K562 (cell line): ENCODE measurements around the gene PRRC2B. TPM values are rescaled to one million over a fixed set of nuclear protein-coding genes. Genes with fewer than 3 reads are reported as not detected.

Experiments
- ATAC-seq: fragments of 200-7000 bp; cut with Tn5 transposase; 3 replicates; pipeline ENCODE4 v1.9.1; 2020; ENCODE audit warnings: moderate library complexity
- BruUV-seq: library from RNA; stranded (reverse); fragments of 400-500 nt; replicated peaks from 2 replicates; lab custom pipeline; 2021; lab: Mats Ljungman, UMichigan
- CTCF ChIA-PET: fragments of 300-600 bp; formaldehyde crosslinking; extraction: SDS; loops from one replicate; lab custom pipeline; 2021; ENCODE audit warnings: low intra/inter-chr PET ratio; lab: Yijun Ruan, JAX
- POLR2A ChIA-PET: fragments of 300-600, 350-650 bp; sonication (Branson Sonifier 250); formaldehyde crosslinking; extraction: SDS; loops from one replicate; lab custom pipeline; 2021; ENCODE audit warnings: antibody characterized with exemption, inconsistent platforms; lab: Yijun Ruan, JAX
- DNase-seq, 4 experiments: peaks; one replicate each; pipeline versions ENCODE4 v3.0.0 to v3.0.0-alpha.2; 2011 to 2018; ENCODE audit warnings: low spot score in 3 of 4, mixed read lengths in 3 of 4; ENCODE audit errors: extremely low read depth in 1 of 4
- FAIRE-seq: peaks from 2 replicates; lab custom pipeline; 2011; peaks lifted over from hg19 to GRCh38; lab: Jason Lieb, UNC
- H2AFZ ChIP-seq: 2 replicates; pipeline ENCODE4 v1.6.0; 2011; ENCODE audit warnings: low read depth, low read length, control low read depth, inconsistent platforms
- H3K27ac ChIP-seq: fragments of 200-600 bp; 3 replicates; pipeline ENCODE4 v1.8.0; 2011; ENCODE audit warnings: low read depth, mild to moderate bottlenecking, control low read depth, inconsistent platforms, low read length, moderate library complexity, mixed read lengths; ENCODE audit errors: extremely low read depth
- H3K27me3 ChIP-seq, 2 experiments: fragments of 300-600 bp in 1 of 2; 2 replicates in 1 of 2; 3 replicates in 1 of 2; pipeline versions ENCODE4 v1.6.0 to v1.8.0; 2011; ENCODE audit warnings: inconsistent platforms in 2 of 2, low read length in 2 of 2, mild to moderate bottlenecking in 1 of 2, mixed read lengths in 1 of 2, moderate library complexity in 1 of 2; ENCODE audit not compliant: control insufficient read depth in 2 of 2, insufficient read depth in 2 of 2
- H3K36me3 ChIP-seq: fragments of 300-600 bp; 3 replicates; pipeline ENCODE4 v1.8.0; 2011; ENCODE audit warnings: mild to moderate bottlenecking, low read length, inconsistent platforms; ENCODE audit not compliant: control insufficient read depth, insufficient read depth
- H3K4me1 ChIP-seq, 2 experiments: fragments of 200-600 bp in 1 of 2; replicated peaks in 1 of 2; 2 replicates in 1 of 2; 3 replicates in 1 of 2; pipeline versions ENCODE4 v1.5.1 to v1.8.0; 2011; ENCODE audit warnings: inconsistent platforms in 2 of 2, low read length in 2 of 2, mild to moderate bottlenecking in 1 of 2, mixed read lengths in 1 of 2, moderate library complexity in 1 of 2; ENCODE audit not compliant: control insufficient read depth in 2 of 2, insufficient read depth in 2 of 2
- H3K4me2 ChIP-seq: 2 replicates; pipeline ENCODE4 v1.6.1; 2011; ENCODE audit warnings: low read length, control low read depth, inconsistent platforms, mixed read lengths; ENCODE audit not compliant: insufficient read depth
- H3K4me3 ChIP-seq: fragments of 200-600 bp; sonication (generic), shearing (Covaris generic); 2 replicates; pipeline ENCODE4 v1.5.1; 2016; ENCODE audit warnings: control low read depth, inconsistent platforms
- H3K79me2 ChIP-seq: fragments of 200-600 bp; 3 replicates; pipeline ENCODE4 v1.8.0; 2011; ENCODE audit warnings: low read length, inconsistent platforms; ENCODE audit not compliant: control insufficient read depth, insufficient read depth
- H3K9ac ChIP-seq, 2 experiments: 2 replicates each; pipeline versions ENCODE4 v1.6.0 to v1.6.1; 2011; ENCODE audit warnings: low read depth in 2 of 2, low read length in 2 of 2, control low read depth in 1 of 2, inconsistent platforms in 1 of 2, mild to moderate bottlenecking in 1 of 2, mixed read lengths in 1 of 2; ENCODE audit not compliant: insufficient read depth in 1 of 2
- H3K9me1 ChIP-seq: one replicate; pipeline ENCODE4 v1.6.0; 2011; ENCODE audit warnings: inconsistent platforms, mild to moderate bottlenecking, low read length, moderate library complexity; ENCODE audit not compliant: control insufficient read depth, insufficient read depth
- H3K9me3 ChIP-seq: replicated peaks from 2 replicates; pipeline ENCODE4 v1.5.1; 2011; ENCODE audit warnings: low read depth, low read length, inconsistent platforms; ENCODE audit not compliant: control insufficient read depth, insufficient read depth
- H4K20me1 ChIP-seq: replicated peaks from 2 replicates; pipeline ENCODE4 v1.6.1; 2011; ENCODE audit warnings: low read length, inconsistent platforms, mixed read lengths; ENCODE audit not compliant: control insufficient read depth, insufficient read depth
- BCLAF1 ChIP-seq, 2 experiments: fragments of 450-650 bp in 1 of 2; IDR thresholded peaks; 2 replicates each; pipeline ENCODE4 v1.6.1; 2011 to 2017; ENCODE audit warnings: low read depth in 2 of 2, antibody characterized with exemption in 1 of 2, borderline replicate concordance in 1 of 2, low read length in 1 of 2, mild to moderate bottlenecking in 1 of 2, mixed read lengths in 1 of 2; ENCODE audit not compliant: control insufficient read depth in 1 of 2
- CBX2 ChIP-seq: fragments of 200-600 bp; sonication (generic); IDR thresholded peaks from one replicate; pipeline ENCODE4 v1.6.1; 2012; ENCODE audit warnings: mild to moderate bottlenecking, low read length, inconsistent platforms; ENCODE audit not compliant: insufficient read depth, poor library complexity, severe bottlenecking
- HOXB6 ChIP-seq: fragments of 250-450 bp; sonication (Bioruptor Pico); IDR thresholded peaks from 2 replicates; pipeline ENCODE4 v1.5.1; 2022; ENCODE audit warnings: mild to moderate bottlenecking, borderline replicate concordance
- RBM17 ChIP-seq: fragments of 200-400 bp; formaldehyde crosslinking; IDR thresholded peaks from 2 replicates; pipeline ENCODE4 v1.6.1; 2017; ENCODE audit warnings: low read depth, mild to moderate bottlenecking, low read length, borderline replicate concordance
- STAT5A ChIP-seq: IDR thresholded peaks from 2 replicates; pipeline ENCODE4 v1.6.1; 2012; ENCODE audit warnings: low read length, inconsistent platforms, borderline replicate concordance
- TARDBP ChIP-seq: fragments of 450-650 bp; IDR thresholded peaks from 2 replicates; pipeline ENCODE4 v1.6.1; 2016
- VEZF1 ChIP-seq: fragments of 200-800 bp; sonication (Bioruptor generic); IDR thresholded peaks from 2 replicates; pipeline ENCODE4 v1.6.1; 2017; ENCODE audit warnings: missing genetic modification characterization, missing compliant biosample characterization
- ZFP30 ChIP-seq: fragments of 250-450 bp; sonication (Bioruptor Pico); IDR thresholded peaks from 2 replicates; pipeline ENCODE4 v1.8.0; 2022; ENCODE audit warnings: moderate library complexity, mild to moderate bottlenecking, inconsistent platforms, borderline replicate concordance
- ZNF143 ChIP-seq: sonication (generic); formaldehyde crosslinking; IDR thresholded peaks from 2 replicates; pipeline ENCODE4 v1.9.0; 2022; ENCODE audit warnings: mild to moderate bottlenecking, missing genetic modification reagents
- ZNF184 ChIP-seq: sonication (generic); formaldehyde crosslinking; IDR thresholded peaks from 2 replicates; pipeline ENCODE4 v1.5.0; 2020; ENCODE audit warnings: missing genetic modification reagents
- ZNF232 ChIP-seq: sonication (generic); formaldehyde crosslinking; IDR thresholded peaks from 2 replicates; pipeline ENCODE4 v1.8.0; 2022; ENCODE audit warnings: mild to moderate bottlenecking, missing genetic modification reagents
- ZNF282 ChIP-seq: sonication (generic); formaldehyde crosslinking; IDR thresholded peaks from 2 replicates; pipeline ENCODE4 v1.8.1; 2023; ENCODE audit warnings: missing genetic modification reagents
- WGBS: fragments of 100-300 bp; shearing (Covaris generic); methylation state at CpG from one replicate; pipeline ENCODE4 v1.1.6; 2016; ENCODE audit warnings: low coverage, mixed read lengths; ENCODE audit not compliant: insufficient coverage; ENCODE audit errors: missing lambda C conversion rate; 5-methylcytosine and 5-hydroxymethylcytosine counted together
- in situ Hi-C: fragments of 300-500 bp; cut with MboI; formaldehyde crosslinking; loops from 4 replicates; pipeline ENCODE4 v1.15.0; 2018; ENCODE audit warnings: inconsistent platforms, mixed read lengths
- intact Hi-C: fragments of 100-400 bp; cut with micrococcal nuclease; formaldehyde crosslinking; loops from 2 replicates; pipeline ENCODE4 v1.14.2; 2022
- polyA plus RNA-seq, 8 experiments: library from polyadenylated mRNA; depleted of rRNA in 4 of 8; stranded (reverse) in 5 of 8; unstranded in 3 of 8; fragments of >200 nt; fragmentation: Nextera tagmentation in 2 of 8; fragmentation: Illumina TruSeq in 1 of 8; extraction: Ambion mirVana in 2 of 8; extraction: Trizol in 1 of 8; gene quantifications; 2 replicates each; pipeline versions ENCODE4 v1.2.1 to v1.2.3, GENCODE V29; 2011 to 2014; ENCODE audit warnings: inconsistent platforms in 1 of 8, missing spikeins in 1 of 8
- total RNA-seq, 7 experiments: library from RNA; depleted of rRNA in 6 of 7; stranded (reverse); fragments of >200 nt in 6 of 7; fragmentation: Illumina TruSeq in 2 of 7; extraction: Trizol in 2 of 7; gene quantifications; 2 replicates each; pipeline versions ENCODE4 v1.2.1 to v1.2.3, GENCODE V29; 2011 to 2021; ENCODE audit warnings: low replicate concordance in 1 of 7

The PRRC2B gene
- total and polyA plus RNA-seq, 9 of the 15 experiments (the other 6 are each of a cell fraction or from before 2014, with no cell fraction given): 0.34 to 125 (median 30.9) TPM

GRCh38 chr9:131423171-131423581, 29.3 kb downstream of the PRRC2B start:
- no peak overlapping the region for H3K27ac ChIP-seq
- 90% methylated on average over 14 of the region's 14 CpGs for WGBS
- DNase-seq: no peak

GRCh38 chr9:131426545-131426944, 32.7 kb downstream of the PRRC2B start:
- Histone ChIP-seq H3K36me3 (peaks cover 44% of the 10 kb centered on the region; the same call in 2 of the 3 replicates), H3K9me3 (no peaks in the 10 kb centered on the region), H4K20me1 (peaks cover 20% of the 10 kb centered on the region; the same call in 1 of the 2 replicates), H3K4me2 (no peak overlapping the region), H3K9me1 (no peaks in the 10 kb centered on the region), H3K4me1 (peaks cover 0 to 2% of the 10 kb centered on the region in 2 experiments; a peak in 3 of 5 replicates), H3K4me3 (no peak overlapping the region), H3K27me3 (no peaks in the 10 kb centered on the region), H3K79me2 (peaks cover 92% of the 10 kb centered on the region), H3K9ac (no peak overlapping the region), H2AFZ (no peak overlapping the region), H3K27ac (no peak overlapping the region)
- ChIA-PET POLR2A (interaction anchor here (0.6 to 4.0 kb wide), 3 partner anchors 8 to 54 kb away, joined by 3 to 18 read pairs (median 8); no protein-coding TSS in a partner anchor), CTCF (no interaction called here)
- FAIRE-seq (no peak), ATAC-seq (no peak), DNase-seq (no peak)
- BruUV-seq: no TSS peak
- 93% methylated on average over 3 of the region's 3 CpGs for WGBS
- in situ Hi-C loops (no loop called here), intact Hi-C loops (no loop called here)
- TF ChIP-seq TARDBP: no peak
- no peak for TF ChIP-seq ZNF184 (CRISPR knock-in tag)
- no peak for TF ChIP-seq HOXB6 (CRISPR knock-in tag)
- TF ChIP-seq ZNF143 (CRISPR knock-in tag): no peak
- no peak for TF ChIP-seq VEZF1 (CRISPR knock-in tag)
- TF ChIP-seq BCLAF1 (IDR thresholded peaks at IDR 0.05; ENCODE audit: borderline replicate concordance in 1 of 2, control insufficient read depth in 1 of 2, low read depth in 2 of 2, low read length in 1 of 2): no peak
- no peak for TF ChIP-seq ZNF282 (CRISPR knock-in tag)
- TF ChIP-seq STAT5A: no peak
- no peak for TF ChIP-seq ZNF232
- TF ChIP-seq ZFP30: no peak
- TF ChIP-seq RBM17: no peak

More at GRCh38 chr9:131423171-131423581, 29.3 kb downstream of the PRRC2B start:
- Histone ChIP-seq H4K20me1 (peaks cover 41% of the 10 kb centered on the region), H3K27me3 (no peaks in the 10 kb centered on the region), H3K4me2 (no peak overlapping the region), H2AFZ (no peak overlapping the region), H3K9me3 (no peaks in the 10 kb centered on the region), H3K79me2 (peaks cover 97% of the 10 kb centered on the region), H3K9ac (no peak overlapping the region), H3K9me1 (peaks cover 3% of the 10 kb centered on the region), H3K4me3 (no peak overlapping the region), H3K4me1 (peaks cover 10 to 12% of the 10 kb centered on the region in 2 experiments; a peak in 4 of 5 replicates), H3K36me3 (peaks cover 49% of the 10 kb centered on the region)
- intact Hi-C loops: no loop called here
- TF ChIP-seq CBX2: no peak
- ChIA-PET CTCF (no interaction called here), POLR2A (interaction anchor here (0.8 kb wide), 1 partner anchor 10 kb away, joined by 3 read pairs; no protein-coding TSS in a partner anchor)
- no TSS peak for BruUV-seq
- FAIRE-seq: no peak
- in situ Hi-C loops: no loop called here
- ATAC-seq: no peak
